Neuronal stem cell (in vitro differentiated cells): ENCODE measurements around the gene BLOC1S6.
A peak's percentile ranks its signal among the peaks of the same experiment; 100 is the strongest.

Experiments used
- DNase-seq: peaks from one replicate; pipeline ENCODE4 v3.0.0-alpha.2; 2013; ENCODE audit warnings: low spot score
- H2AFZ ChIP-seq: one replicate; pipeline ENCODE4 v1.6.1; 2013; ENCODE audit warnings: mild to moderate bottlenecking, low read length, inconsistent platforms
- H2AK5ac ChIP-seq: 2 replicates; pipeline ENCODE4 v1.6.1; 2013; ENCODE audit warnings: low read depth, mild to moderate bottlenecking, inconsistent platforms, low read length, moderate library complexity, mixed read lengths
- H2BK120ac ChIP-seq: 2 replicates; pipeline ENCODE4 v1.6.1; 2013; ENCODE audit warnings: low read depth, mild to moderate bottlenecking, inconsistent platforms, low read length, moderate library complexity, mixed read lengths
- H2BK12ac ChIP-seq: one replicate; pipeline ENCODE4 v1.6.1; 2013; ENCODE audit warnings: low read length, inconsistent platforms
- H2BK15ac ChIP-seq: 2 replicates; pipeline ENCODE4 v1.6.1; 2013; ENCODE audit warnings: mild to moderate bottlenecking, low read length, inconsistent platforms, mixed read lengths
- H2BK5ac ChIP-seq: one replicate; pipeline ENCODE4 v1.6.1; 2013; ENCODE audit warnings: inconsistent platforms, mild to moderate bottlenecking, low read length, moderate library complexity
- H3K14ac ChIP-seq: one replicate; pipeline ENCODE4 v1.6.1; 2013; ENCODE audit warnings: low read length, inconsistent platforms
- H3K18ac ChIP-seq: 2 replicates; pipeline ENCODE4 v1.6.1; 2013; ENCODE audit warnings: low read length, inconsistent platforms
- H3K23ac ChIP-seq: 2 replicates; pipeline ENCODE4 v1.6.1; 2013; ENCODE audit warnings: low read depth, mild to moderate bottlenecking, mixed read lengths, low read length, inconsistent platforms; ENCODE audit not compliant: poor library complexity
- H3K27ac ChIP-seq: replicated peaks from 3 replicates; pipeline ENCODE4 v1.5.1; 2013; ENCODE audit warnings: low read length, inconsistent platforms
- H3K27me3 ChIP-seq, 3 experiments: 2 replicates each; pipeline ENCODE4 v1.6.1; 2013; ENCODE audit warnings: low read length in 3 of 3, mild to moderate bottlenecking in 2 of 3, inconsistent platforms in 1 of 3, low read depth in 1 of 3, mixed read lengths in 1 of 3, moderate library complexity in 1 of 3; ENCODE audit not compliant: control insufficient read depth in 3 of 3, insufficient read depth in 3 of 3
- H3K36me3 ChIP-seq, 2 donors: replicated peaks in 1 of 2; 2 replicates each; pipeline ENCODE4 v1.6.1; 2013; ENCODE audit warnings: low read length in 2 of 2; ENCODE audit not compliant: control insufficient read depth in 2 of 2, insufficient read depth in 2 of 2
- H3K4ac ChIP-seq: 2 replicates; pipeline ENCODE4 v1.6.1; 2013; ENCODE audit warnings: inconsistent platforms, mild to moderate bottlenecking, low read length, moderate library complexity
- H3K4me1 ChIP-seq, 2 donors: 1 replicate in 1 of 2; 2 replicates in 1 of 2; pipeline ENCODE4 v1.6.1; 2013; ENCODE audit warnings: low read length in 2 of 2, low read depth in 1 of 2; ENCODE audit not compliant: control insufficient read depth in 2 of 2, insufficient read depth in 1 of 2
- H3K4me2 ChIP-seq: one replicate; pipeline ENCODE4 v1.6.1; 2013; ENCODE audit warnings: mild to moderate bottlenecking, low read length, inconsistent platforms; ENCODE audit not compliant: insufficient read depth, poor library complexity, severe bottlenecking
- H3K4me3 ChIP-seq, 2 donors: 2 replicates each; pipeline ENCODE4 v1.5.1; 2013; ENCODE audit warnings: low read length in 2 of 2, mild to moderate bottlenecking in 2 of 2, inconsistent platforms in 1 of 2, moderate library complexity in 1 of 2
- H3K79me1 ChIP-seq: one replicate; pipeline ENCODE4 v1.6.1; 2013; ENCODE audit warnings: low read depth, mild to moderate bottlenecking, inconsistent platforms, low read length, moderate library complexity
- H3K9ac ChIP-seq: one replicate; pipeline ENCODE4 v1.6.1; 2013; ENCODE audit warnings: mild to moderate bottlenecking, low read depth, low read length, inconsistent platforms; ENCODE audit not compliant: poor library complexity
- H3K9me3 ChIP-seq, 2 donors: replicated peaks in 1 of 2; 2 replicates each; pipeline versions ENCODE3 to v1.6.1; 2013; ENCODE audit warnings: low read length in 2 of 2, mild to moderate bottlenecking in 2 of 2, inconsistent platforms in 1 of 2, low read depth in 1 of 2, mixed read lengths in 1 of 2, moderate library complexity in 1 of 2; ENCODE audit not compliant: control insufficient read depth in 2 of 2, insufficient read depth in 1 of 2
- H4K8ac ChIP-seq: one replicate; pipeline ENCODE4 v1.6.1; 2013; ENCODE audit warnings: low read depth, mild to moderate bottlenecking, inconsistent platforms, low read length, moderate library complexity
- H4K91ac ChIP-seq: one replicate; pipeline ENCODE4 v1.6.1; 2013; ENCODE audit warnings: low read length, low read depth, mild to moderate bottlenecking, inconsistent platforms; ENCODE audit not compliant: poor library complexity
- WGBS, 2 donors: extraction: QIAGEN DNeasy Blood & Tissue Kit; methylation state at CpG; one replicate each; pipeline ENCODE4 v1.1.7; 2013; ENCODE audit warnings: missing lambda C conversion rate in 2 of 2, mixed read lengths in 1 of 2; ENCODE audit not compliant: insufficient read length in 2 of 2, insufficient replicate concordance in 1 of 2; ENCODE audit errors: extremely low coverage in 2 of 2; 5-methylcytosine and 5-hydroxymethylcytosine counted together

BLOC1S6 gene

GRCh38 chr15:45588219-45588875 is 1.2 kb downstream of the BLOC1S6 start:
- DNase-seq = no peak
- Histone ChIP-seq H3K79me1 (no peaks in the 10 kb centered on the region), H2BK5ac (no peak overlapping the region), H3K36me3 (peaks cover 0 to 15% of the 10 kb centered on the region in 2 donors), H3K18ac (no peak overlapping the region), H3K4me2 (peak overlapping the region; percentile 44), H2BK120ac (no peak overlapping the region), H2BK12ac (no peak overlapping the region), H3K9me3 (peaks cover 0 to 2% of the 10 kb centered on the region in 2 donors), H2AFZ (no peak overlapping the region), H3K4me3 (peak overlapping the region; percentile 69 to 99), H4K91ac (no peak overlapping the region), H3K14ac (no peak overlapping the region), H2BK15ac (no peak overlapping the region), H2AK5ac (no peak overlapping the region), H3K9ac (no peak overlapping the region), H3K4ac (no peak overlapping the region), H3K27me3 (no peaks in the 10 kb centered on the region), H3K27ac (no peak overlapping the region), H3K4me1 (peaks cover 7 to 9% of the 10 kb centered on the region in 2 donors), H4K8ac (no peak overlapping the region), H3K23ac (no peak overlapping the region)
- WGBS, 2 donors = no CpG with 5 or more reads among the region's 6 CpGs

- H3K9ac ChIP-seq = no peak overlapping the region
- H3K14ac ChIP-seq = no peak overlapping the region
- peaks cover 0 to 2% of the 10 kb centered on the region in 2 donors for H3K9me3 ChIP-seq
- peak overlapping the region in 1 of 2 donors; percentile 69 for H3K4me3 ChIP-seq
- peaks cover 7 to 8% of the 10 kb centered on the region in 2 donors for H3K4me1 ChIP-seq
- WGBS, 2 donors = no CpG with 5 or more reads among the region's 5 CpGs
- no peak overlapping the region for H2AK5ac ChIP-seq
- H3K27me3 ChIP-seq = no peaks in the 10 kb centered on the region
- H3K79me1 ChIP-seq = no peaks in the 10 kb centered on the region
- no peak for DNase-seq
- no peak overlapping the region for H4K91ac ChIP-seq
- H2AFZ ChIP-seq = no peak overlapping the region
- no peak overlapping the region for H3K18ac ChIP-seq
- H2BK12ac ChIP-seq = no peak overlapping the region
- no peak overlapping the region for H3K4me2 ChIP-seq
- peaks cover 0 to 24% of the 10 kb centered on the region in 2 donors for H3K36me3 ChIP-seq
- no peak overlapping the region for H4K8ac ChIP-seq
- H2BK5ac ChIP-seq = no peak overlapping the region
- H2BK120ac ChIP-seq = no peak overlapping the region
- no peak overlapping the region for H3K27ac ChIP-seq
- H3K23ac ChIP-seq = no peak overlapping the region
- H3K4ac ChIP-seq = no peak overlapping the region
- H2BK15ac ChIP-seq = no peak overlapping the region
Observed at GRCh38 chr15:45589256-45589655, 2.1 kb downstream of the BLOC1S6 start.

GRCh38 chr15:45594319-45594718 is 7.1 kb downstream of the BLOC1S6 start:
- no peak overlapping the region for H2AFZ ChIP-seq
- no peak overlapping the region for H2BK120ac ChIP-seq
- H2BK5ac ChIP-seq = no peak overlapping the region
- no peak overlapping the region for H3K9ac ChIP-seq
- no peak overlapping the region for H3K4me3 ChIP-seq
- no peaks in the 10 kb centered on the region for H3K27me3 ChIP-seq
- no peak overlapping the region for H3K4ac ChIP-seq
- H3K27ac ChIP-seq = no peak overlapping the region
- H2AK5ac ChIP-seq = no peak overlapping the region
- H2BK12ac ChIP-seq = no peak overlapping the region
- H2BK15ac ChIP-seq = no peak overlapping the region
- H3K79me1 ChIP-seq = peaks cover 3% of the 10 kb centered on the region
- no CpG with 5 or more reads among the region's 2 CpGs for WGBS, 2 donors
- peaks cover 3 to 32% of the 10 kb centered on the region in 2 donors for H3K9me3 ChIP-seq
- DNase-seq = no peak
- H3K36me3 ChIP-seq = peaks cover 4 to 57% of the 10 kb centered on the region in 2 donors
- H3K4me2 ChIP-seq = no peak overlapping the region
- no peak overlapping the region for H4K8ac ChIP-seq
- H3K18ac ChIP-seq = no peak overlapping the region
- H4K91ac ChIP-seq = no peak overlapping the region
- peaks cover 0 to 2% of the 10 kb centered on the region in 2 donors for H3K4me1 ChIP-seq
- no peak overlapping the region for H3K14ac ChIP-seq
- no peak overlapping the region for H3K23ac ChIP-seq

GRCh38 chr15:45594835-45595530 is 7.8 kb downstream of the BLOC1S6 start:
- no peak overlapping the region for H4K8ac ChIP-seq
- no peak overlapping the region for H3K14ac ChIP-seq
- H3K27ac ChIP-seq = no peak overlapping the region
- H3K36me3 ChIP-seq = peaks cover 4 to 57% of the 10 kb centered on the region in 2 donors
- no peak overlapping the region for H2BK5ac ChIP-seq
- H2AFZ ChIP-seq = no peak overlapping the region
- no peak overlapping the region for H3K18ac ChIP-seq
- H3K4me2 ChIP-seq = no peak overlapping the region
- no peaks in the 10 kb centered on the region for H3K4me1 ChIP-seq
- H3K23ac ChIP-seq = no peak overlapping the region
- H2BK15ac ChIP-seq = no peak overlapping the region
- no peak overlapping the region for H2BK120ac ChIP-seq
- no peaks in the 10 kb centered on the region for H3K27me3 ChIP-seq
- H2BK12ac ChIP-seq = no peak overlapping the region
- no peak overlapping the region for H3K4me3 ChIP-seq
- H3K4ac ChIP-seq = no peak overlapping the region
- H3K79me1 ChIP-seq = peaks cover 3% of the 10 kb centered on the region
- H3K9me3 ChIP-seq = peaks cover 3 to 32% of the 10 kb centered on the region in 2 donors
- WGBS, 2 donors = no CpG with 5 or more reads among the region's 2 CpGs
- H4K91ac ChIP-seq = no peak overlapping the region
- H3K9ac ChIP-seq = no peak overlapping the region
- no peak overlapping the region for H2AK5ac ChIP-seq
- DNase-seq = no peak
